Coronary artery (tissue), 2 donors: ENCODE data around the gene STXBP5.

Experiments used
- DNase-seq: peaks from one replicate; pipeline ENCODE4 v3.0.0-alpha.2; 2017; ENCODE audit warnings: low spot score
- H3K27ac ChIP-seq, 2 donors: fragments of 200-600 bp; sonication (generic); one replicate each; pipeline ENCODE4 v1.5.1; 2016 to 2019
- H3K4me3 ChIP-seq: fragments of 200-600 bp; sonication (generic); 2 replicates; pipeline ENCODE4 v1.5.1; 2016; ENCODE audit warnings: mild to moderate bottlenecking, moderate library complexity
- CTCF ChIP-seq: fragments of 200-600 bp; sonication (generic); IDR thresholded peaks from one replicate; pipeline ENCODE4 v1.5.1; 2019; ENCODE audit warnings: antibody characterized with exemption

Gene STXBP5

GRCh38 chr6:147438758-147439528 is 234.7 kb downstream of the STXBP5 start:
- H3K27ac ChIP-seq: no peak overlapping the region
- DNase-seq: no peak
- no peak overlapping the region for H3K4me3 ChIP-seq
- no peak for TF ChIP-seq CTCF
